GM12872 (cell line): ENCODE results near the gene PAX2.

Experiments used
- CTCF ChIP-seq: IDR thresholded peaks from 3 replicates; pipeline ENCODE4 v1.5.1; 2011; ENCODE audit warnings: low read depth, mild to moderate bottlenecking, low read length, moderate library complexity; ENCODE audit not compliant: insufficient read depth

The PAX2 gene

DNA sequence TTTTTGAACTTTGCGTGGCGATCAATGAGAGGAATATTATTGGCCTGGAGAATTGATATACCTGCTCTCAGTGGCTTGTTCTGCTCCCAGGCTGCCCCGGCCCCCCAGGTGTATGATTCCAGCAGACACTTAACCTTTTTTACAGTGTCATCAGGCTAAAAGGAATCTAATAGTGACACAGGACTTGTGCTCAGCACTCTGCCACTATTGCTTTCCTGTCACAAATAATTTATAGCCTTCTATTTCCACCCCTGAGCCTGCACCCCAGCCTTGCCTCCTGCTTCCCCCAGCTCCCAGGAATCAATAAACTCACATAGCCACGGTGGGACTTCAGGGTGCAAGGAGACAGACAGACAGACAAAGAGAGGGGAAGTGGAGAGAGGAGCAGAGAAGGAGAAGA lies 28.3 kb downstream of the PAX2 start:
- no peak for TF ChIP-seq CTCF

- TF ChIP-seq CTCF: no peak
These were observed 28.8 kb downstream of the PAX2 start for GRCh38 chr10:100774223-100774622.

DNA sequence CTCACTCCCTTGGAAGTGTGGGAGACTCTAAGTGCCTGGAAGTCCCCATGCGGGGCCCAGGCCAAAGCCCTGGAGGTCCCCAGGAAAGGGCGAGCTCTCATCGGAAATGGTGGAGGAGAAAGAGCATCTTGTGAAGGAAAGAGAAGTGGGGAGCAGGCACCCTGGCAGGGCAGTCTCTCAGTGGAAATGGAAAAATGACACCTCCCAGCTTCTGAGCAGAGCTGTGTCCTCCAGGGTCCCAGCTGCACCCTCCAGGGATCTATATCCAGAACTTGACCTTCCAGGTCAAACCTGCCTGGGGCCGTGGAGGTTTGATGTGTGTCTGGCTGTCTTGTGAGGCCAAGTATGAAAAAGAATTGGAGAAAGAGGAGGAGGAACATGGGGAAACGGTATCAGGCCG lies 29.5 kb downstream of the PAX2 start:
- no peak for TF ChIP-seq CTCF

DNA sequence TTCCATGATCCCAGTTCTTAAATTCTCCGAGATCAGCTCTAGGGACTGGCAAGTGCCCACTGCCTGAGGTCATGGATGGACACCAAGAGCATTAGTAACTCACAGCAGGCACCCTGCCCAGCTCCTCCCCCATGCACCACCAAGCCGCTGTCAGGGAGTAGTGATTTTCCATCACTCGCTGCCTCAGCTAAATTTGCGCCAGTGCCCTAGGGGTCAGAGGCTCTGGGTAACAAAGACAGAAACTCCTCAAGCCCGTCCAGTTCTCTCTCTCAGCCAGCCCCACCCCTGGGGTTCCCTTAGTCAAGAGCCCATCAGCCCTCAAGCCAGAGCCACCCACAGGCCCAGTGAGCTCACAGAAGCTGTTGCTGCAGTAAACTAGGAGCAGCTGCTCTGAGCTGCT lies 30.0 kb downstream of the PAX2 start:
- TF ChIP-seq CTCF: no peak

- no peak for TF ChIP-seq CTCF
These were observed 30.5 kb downstream of the PAX2 start for GRCh38 chr10:100775871-100776270.

- no peak for TF ChIP-seq CTCF
These were observed 31.3 kb downstream of the PAX2 start for GRCh38 chr10:100776671-100777070.

GRCh38 chr10:100779329-100779728 lies 33.9 kb downstream of the PAX2 start:
- no peak for TF ChIP-seq CTCF

- TF ChIP-seq CTCF: no peak
These were observed 34.9 kb downstream of the PAX2 start for GRCh38 chr10:100780324-100780723.
